Skeletal muscle satellite cell (primary cell): ENCODE measurements around the gene PPP2R3B.
A peak's percentile ranks its signal among the peaks of the same experiment; 100 is the strongest.
"Not testable (repeated sequence)": the region's sequence is repeated elsewhere in the genome, so short reads cannot be mapped to it uniquely, and the experiment has no call there.

Experiments
- H3K27me3 ChIP-seq: 2 replicates; pipeline ENCODE4 v1.7.0; 2013; ENCODE audit warnings: low read length; ENCODE audit not compliant: control insufficient read depth, insufficient read depth
- H3K36me3 ChIP-seq: 2 replicates; pipeline ENCODE4 v1.7.0; 2013; ENCODE audit warnings: mild to moderate bottlenecking, control low read depth, low read length; ENCODE audit not compliant: insufficient read depth
- H3K4me1 ChIP-seq: 2 replicates; pipeline ENCODE4 v1.7.0; 2013; ENCODE audit warnings: low read length; ENCODE audit not compliant: control insufficient read depth, insufficient read depth
- H3K4me2 ChIP-seq: 2 replicates; pipeline ENCODE4 v1.7.0; 2013; ENCODE audit warnings: mild to moderate bottlenecking, low read length
- H3K4me3 ChIP-seq: 2 replicates; pipeline ENCODE4 v1.7.0; 2013; ENCODE audit warnings: low read length
- H3K9ac ChIP-seq: 2 replicates; pipeline ENCODE4 v1.7.0; 2013; ENCODE audit warnings: mild to moderate bottlenecking, low read depth, low read length, moderate library complexity
- H3K9me3 ChIP-seq: replicated peaks from 2 replicates; pipeline ENCODE4 v1.7.0; 2013; ENCODE audit warnings: mild to moderate bottlenecking, control low read depth, low read length

Gene PPP2R3B

GRCh38 chrX:331151-331824 lies 55.4 kb downstream of the PPP2R3B start:
- Histone ChIP-seq H3K4me1 (peaks cover 13% of the 10 kb centered on the region), H3K36me3 (peaks cover 4% of the 10 kb centered on the region), H3K9me3 (no peaks in the 10 kb centered on the region), H3K9ac (peak overlapping the region; percentile 1), H3K4me3 (peak overlapping the region; percentile 18), H3K4me2 (peak overlapping the region; percentile 85), H3K27me3 (peaks cover 7% of the 10 kb centered on the region)

- H3K4me2 ChIP-seq, result peak overlapping the region; percentile 85
- no peaks in the 10 kb centered on the region for H3K9me3 ChIP-seq
- H3K27me3 ChIP-seq, result peaks cover 7% of the 10 kb centered on the region
- no peaks in the 10 kb centered on the region for H3K36me3 ChIP-seq
- H3K9ac ChIP-seq, result no peak overlapping the region
- no peak overlapping the region for H3K4me3 ChIP-seq
- peaks cover 13% of the 10 kb centered on the region for H3K4me1 ChIP-seq
These were observed 56.0 kb downstream of the PPP2R3B start for GRCh38 chrX:330726-331150.

GRCh38 chrX:330141-330725 lies 56.5 kb downstream of the PPP2R3B start:
- H3K4me3 ChIP-seq, H3K27me3 ChIP-seq, H3K36me3 ChIP-seq, H3K9ac ChIP-seq, H3K4me2 ChIP-seq, H3K9me3 ChIP-seq: not testable (repeated sequence)
- H3K4me1 ChIP-seq, result peaks cover 13% of the 10 kb centered on the region

GRCh38 chrX:329291-329910 lies 57.3 kb downstream of the PPP2R3B start:
- Histone ChIP-seq H3K36me3 (no peaks in the 10 kb centered on the region), H3K27me3 (peaks cover 7% of the 10 kb centered on the region), H3K4me2 (no peak overlapping the region), H3K9ac (no peak overlapping the region), H3K4me1 (peaks cover 13% of the 10 kb centered on the region), H3K4me3 (no peak overlapping the region), H3K9me3 (no peaks in the 10 kb centered on the region)

GRCh38 chrX:327660-328126 lies 59.0 kb downstream of the PPP2R3B start:
- Histone ChIP-seq H3K9ac (no peak overlapping the region), H3K4me2 (no peak overlapping the region), H3K36me3 (no peaks in the 10 kb centered on the region), H3K4me3 (no peak overlapping the region), H3K4me1 (peaks cover 13% of the 10 kb centered on the region), H3K27me3 (peaks cover 7% of the 10 kb centered on the region), H3K9me3 (no peaks in the 10 kb centered on the region)

- H3K4me3 ChIP-seq, H3K9me3 ChIP-seq, H3K4me1 ChIP-seq, H3K27me3 ChIP-seq, H3K36me3 ChIP-seq, H3K4me2 ChIP-seq, H3K9ac ChIP-seq: not testable (repeated sequence)
These were observed 62.0 kb downstream of the PPP2R3B start for GRCh38 chrX:324664-325063.

GRCh38 chrX:323721-324628 lies 62.7 kb downstream of the PPP2R3B start:
- Histone ChIP-seq H3K4me3 (no peak overlapping the region), H3K4me1 (no peaks in the 10 kb centered on the region), H3K27me3 (no peaks in the 10 kb centered on the region), H3K9me3 (no peaks in the 10 kb centered on the region), H3K9ac (no peak overlapping the region), H3K36me3 (no peaks in the 10 kb centered on the region), H3K4me2 (no peak overlapping the region)

GRCh38 chrX:320126-320783 lies 66.5 kb downstream of the PPP2R3B start:
- no peaks in the 10 kb centered on the region for H3K27me3 ChIP-seq
- no peaks in the 10 kb centered on the region for H3K4me1 ChIP-seq
- peak overlapping the region; percentile 100 for H3K9ac ChIP-seq
- no peaks in the 10 kb centered on the region for H3K9me3 ChIP-seq
- peak overlapping the region; percentile 100 for H3K4me2 ChIP-seq
- peak overlapping the region; percentile 98 for H3K4me3 ChIP-seq
- H3K36me3 ChIP-seq, result peaks cover 11% of the 10 kb centered on the region

GRCh38 chrX:319579-320125 lies 67.1 kb downstream of the PPP2R3B start:
- H3K9ac ChIP-seq, result peak overlapping the region; percentile 100
- H3K4me2 ChIP-seq, result peak overlapping the region; percentile 100
- no peaks in the 10 kb centered on the region for H3K4me1 ChIP-seq
- no peaks in the 10 kb centered on the region for H3K9me3 ChIP-seq
- H3K4me3 ChIP-seq, result peak overlapping the region; percentile 98
- no peaks in the 10 kb centered on the region for H3K27me3 ChIP-seq
- H3K36me3 ChIP-seq, result peaks cover 13% of the 10 kb centered on the region

GRCh38 chrX:318739-319578 lies 67.7 kb downstream of the PPP2R3B start, which contains the start of gene GTPBP6:
Gene GTPBP6, minus strand, starts transcription at chrX:318796. Its CDS starts 9 bp downstream, at chrX:318787.
- no peaks in the 10 kb centered on the region for H3K9me3 ChIP-seq
- H3K4me2 ChIP-seq, result peak within 1 kb of the TSS; percentile 100
- H3K36me3 ChIP-seq, result peaks cover 15% of the 10 kb centered on the region
- H3K27me3 ChIP-seq, result no peaks in the 10 kb centered on the region
- peak within 1 kb of the TSS; percentile 98 for H3K4me3 ChIP-seq
- peak within 1 kb of the TSS; percentile 100 for H3K9ac ChIP-seq
- no peaks in the 10 kb centered on the region for H3K4me1 ChIP-seq
